ENCODE data around the gene TNFRSF6B.
A peak's percentile ranks its signal among the peaks of the same experiment; 100 is the strongest.
"Not testable (repeated sequence)": the region's sequence is repeated elsewhere in the genome, so short reads cannot be mapped to it uniquely, and the experiment has no call there.

TNFRSF6B gene

DNA sequence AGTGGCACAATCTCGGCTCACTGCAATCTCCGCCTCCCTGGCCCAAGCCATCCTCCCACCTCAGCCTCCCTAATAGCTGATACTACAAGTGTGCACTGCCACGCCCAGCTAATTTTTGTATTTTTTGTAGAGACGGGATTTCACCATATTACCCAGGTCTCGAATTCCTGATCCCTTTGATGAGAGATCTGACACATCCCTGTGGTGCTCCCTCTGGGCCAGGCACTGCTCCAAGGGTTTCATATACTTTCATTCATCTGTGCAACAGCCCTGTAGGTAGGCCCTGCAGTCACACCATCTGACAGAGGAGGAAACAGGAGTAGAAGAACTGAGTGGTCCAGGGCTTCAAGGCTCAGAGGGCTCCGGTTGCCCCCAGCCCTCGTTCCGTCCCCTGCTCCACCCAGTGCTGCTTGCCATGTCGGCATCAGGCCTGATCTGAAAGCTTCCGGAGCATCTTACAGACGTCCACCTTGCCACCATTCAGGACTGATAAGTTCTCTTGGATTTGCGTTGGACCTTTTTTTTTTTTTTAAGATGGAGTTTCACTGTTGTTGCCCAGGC, 14.7 kb downstream of the TNFRSF6B start:
- DNase-seq, result no peak

DNA sequence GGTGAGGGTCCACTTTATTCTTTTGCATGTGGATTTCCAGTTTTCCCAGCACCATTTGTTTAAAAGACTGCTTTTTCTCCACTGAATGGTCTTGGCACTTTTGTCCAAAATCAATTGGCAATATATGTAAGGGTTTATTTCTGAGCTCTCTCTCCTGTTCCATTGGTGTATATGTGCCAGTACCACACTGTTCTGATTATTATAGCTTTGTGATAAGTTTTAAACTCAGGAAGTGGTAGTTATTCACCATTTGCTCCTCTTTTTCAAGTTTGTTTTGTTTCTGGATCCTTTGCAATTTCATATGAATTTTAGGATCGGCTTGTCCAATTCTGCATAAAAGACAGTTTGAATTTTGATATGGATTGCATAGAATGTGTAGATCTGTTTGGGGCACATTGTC, 15.7 kb downstream of the TNFRSF6B start:
- no peak for DNase-seq

DNA sequence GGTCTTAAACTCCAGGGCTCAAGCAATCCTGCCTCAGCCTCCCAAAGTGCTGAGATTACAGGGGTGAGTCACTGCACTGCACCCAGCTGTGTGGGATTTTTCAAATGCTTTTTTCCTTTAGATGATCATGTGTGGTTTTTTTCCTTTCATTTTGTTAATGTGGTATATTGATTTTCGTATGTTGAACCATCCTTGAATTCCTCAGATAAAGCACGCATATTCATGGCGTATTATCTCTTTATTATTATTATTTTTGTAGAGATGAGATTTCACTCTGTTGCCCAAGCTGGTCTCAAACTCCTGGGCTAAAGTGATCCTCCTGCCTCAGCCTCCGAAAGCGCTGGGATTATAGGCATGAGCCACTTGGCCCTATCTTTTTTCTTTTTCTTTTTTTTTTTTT, 18.4 kb downstream of the TNFRSF6B start:
- DNase-seq, result no peak

DNA sequence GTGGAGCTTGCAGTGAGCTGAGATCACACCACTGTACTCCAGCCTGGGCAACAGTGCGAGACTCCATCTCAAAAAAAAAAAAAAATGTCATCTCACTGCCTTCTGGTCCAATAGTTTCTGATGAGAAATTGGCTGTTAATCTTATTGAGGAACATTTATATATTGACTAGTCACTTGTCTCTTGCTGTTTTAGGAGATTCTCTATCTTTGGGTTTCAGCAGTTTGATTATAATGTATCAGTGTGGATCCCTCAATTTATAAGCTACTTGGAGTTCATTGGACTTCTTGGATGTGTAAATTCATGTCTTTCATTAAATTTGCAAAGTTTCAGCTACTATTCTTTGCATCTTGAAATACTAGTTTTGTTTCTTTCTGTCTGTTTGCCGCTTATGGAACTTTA, 22.5 kb downstream of the TNFRSF6B start:
- no peak for DNase-seq

DNA sequence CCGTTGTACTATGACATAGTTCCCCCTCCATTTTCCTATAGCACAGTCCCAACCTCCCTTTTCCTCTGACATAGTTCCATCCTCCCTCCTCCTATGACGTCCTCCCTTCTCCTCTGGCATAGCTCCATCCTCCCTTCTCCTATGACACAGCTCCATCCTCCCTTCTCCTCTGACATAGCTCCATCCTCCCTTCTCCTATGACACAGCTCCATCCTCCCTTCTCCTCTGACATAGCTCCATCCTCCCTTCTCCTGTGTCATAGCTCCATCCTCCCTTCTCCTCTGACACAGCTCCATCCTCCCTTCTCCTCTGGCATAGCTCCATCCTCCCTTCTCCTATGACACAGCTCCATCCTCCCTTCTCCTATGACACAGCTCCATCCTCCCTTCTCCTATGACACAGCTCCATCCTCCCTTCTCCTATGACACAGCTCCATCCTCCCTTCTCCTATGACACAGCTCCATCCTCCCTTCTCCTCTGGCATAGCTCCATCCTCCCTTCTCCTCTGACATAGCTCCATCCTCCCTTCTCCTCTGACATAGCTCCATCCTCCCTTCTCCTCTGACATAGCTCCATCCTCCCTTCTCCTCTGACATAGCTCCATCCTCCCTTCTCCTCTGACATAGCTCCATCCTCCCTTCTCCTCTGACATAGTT, 26.6 kb downstream of the TNFRSF6B start:
- DNase-seq, result not testable (repeated sequence)

DNA sequence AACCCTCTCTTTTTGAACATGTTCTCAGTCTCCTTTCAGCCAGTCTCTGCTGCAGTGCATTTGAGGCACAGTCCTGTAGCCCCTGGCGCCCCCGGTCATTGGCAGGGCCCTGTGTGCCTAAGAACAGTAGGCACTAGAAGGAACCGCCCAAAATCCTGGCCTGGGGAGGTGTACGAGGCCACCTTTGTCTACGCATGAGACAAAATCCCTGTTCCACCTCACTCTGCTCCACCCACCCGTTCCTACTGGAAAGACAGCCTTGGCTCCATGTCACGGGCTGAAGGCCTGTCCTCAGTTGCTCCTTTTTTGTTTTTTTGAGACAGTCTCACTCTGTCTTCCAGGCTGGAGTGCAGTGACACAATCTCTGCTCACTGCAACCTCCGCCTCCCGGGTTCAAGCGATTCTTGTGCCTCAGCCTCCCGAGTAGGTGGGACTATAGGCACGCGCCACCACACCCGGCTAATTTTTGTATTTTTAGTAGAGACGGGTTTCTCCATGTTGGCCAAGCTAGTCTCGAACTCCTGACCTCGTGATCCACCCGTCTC, 33.8 kb downstream of the TNFRSF6B start:
- not testable (repeated sequence) for DNase-seq

DNA sequence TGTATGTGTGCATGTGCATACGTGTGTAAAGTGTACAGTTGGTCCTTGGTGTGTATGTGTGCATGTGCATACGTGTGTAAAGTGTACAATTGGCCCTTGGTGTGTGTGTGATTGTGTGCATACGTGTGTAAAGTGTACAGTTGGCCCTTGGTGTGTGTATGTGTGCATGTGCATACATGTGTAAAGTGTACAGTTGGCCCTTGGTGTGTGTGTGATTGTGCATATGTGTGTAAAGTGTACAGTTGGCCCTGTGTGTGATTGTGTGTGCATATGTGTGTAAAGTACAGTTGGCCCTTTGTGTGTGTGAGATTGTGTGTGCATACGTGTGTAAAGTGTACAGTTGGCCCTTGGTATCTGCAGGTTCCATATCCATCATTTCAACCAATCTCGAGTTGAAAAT, 35.0 kb downstream of the TNFRSF6B start:
- no peak for DNase-seq

DNA sequence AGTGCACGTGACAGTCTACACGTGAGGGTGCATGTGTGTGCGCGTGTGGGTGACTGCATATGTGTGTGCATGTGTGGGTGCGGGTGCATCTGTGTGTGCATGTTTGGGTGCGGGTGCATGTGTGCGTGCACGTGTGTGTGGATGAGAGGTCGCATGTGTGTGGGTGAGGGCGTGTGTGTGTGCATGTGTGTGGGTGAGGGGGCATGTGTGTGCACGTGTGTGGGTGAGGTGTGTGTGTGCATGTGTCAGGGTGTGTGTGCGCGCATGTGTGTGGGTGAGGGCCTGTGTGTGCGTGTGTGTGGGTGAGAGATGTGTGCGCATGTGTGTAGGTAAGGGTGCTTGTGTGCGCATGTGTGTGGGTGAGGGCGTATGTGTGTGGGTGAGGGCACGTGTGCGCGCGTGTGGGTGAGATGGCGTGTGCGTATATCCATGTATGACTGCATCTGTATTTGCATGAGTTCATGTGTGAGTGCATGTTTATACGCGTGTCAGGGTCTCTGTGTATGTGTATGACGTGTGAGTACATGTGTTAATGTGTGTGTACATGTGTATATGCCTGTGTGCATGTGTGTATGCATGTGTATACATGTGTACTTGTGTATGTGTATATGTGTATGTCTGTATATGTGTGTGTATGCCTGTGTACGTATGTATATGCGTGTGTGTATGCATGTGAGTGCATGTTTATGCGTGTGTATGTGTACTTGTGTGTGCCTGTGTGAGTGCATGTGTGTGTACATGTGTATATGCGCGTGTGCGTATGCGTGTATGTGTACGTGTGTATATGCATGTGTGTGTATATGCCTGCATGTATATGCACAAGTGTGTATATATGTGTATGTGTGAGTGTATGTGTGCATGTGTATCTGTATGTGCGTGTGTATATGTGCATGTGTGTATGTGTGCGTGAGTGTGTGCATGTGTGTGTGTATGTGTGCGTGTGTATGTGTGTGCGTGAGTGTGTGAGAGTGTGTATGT, 36.0 kb downstream of the TNFRSF6B start:
- DNase-seq, result no peak

DNA sequence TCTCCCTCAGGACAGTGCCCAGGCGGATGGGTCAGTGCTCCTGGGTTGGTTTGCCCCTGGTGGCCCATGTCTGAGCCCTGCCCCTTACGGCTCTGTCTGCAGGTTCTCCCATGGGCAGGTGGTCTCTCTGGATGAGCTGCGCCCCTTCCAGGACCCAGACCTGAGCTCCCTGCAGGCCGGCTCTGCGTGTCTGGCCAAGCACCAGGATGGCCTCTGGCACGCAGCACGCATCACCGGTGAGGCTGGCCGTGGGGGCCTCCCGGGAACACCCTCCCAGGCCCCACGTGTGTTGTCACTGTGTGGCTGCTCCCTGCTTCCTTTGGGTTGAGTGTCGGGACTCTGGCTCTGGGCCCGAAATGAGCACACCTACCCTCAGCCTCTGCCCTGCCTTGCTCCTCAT, 36.7 kb downstream of the TNFRSF6B start:
- no peak for DNase-seq

DNA sequence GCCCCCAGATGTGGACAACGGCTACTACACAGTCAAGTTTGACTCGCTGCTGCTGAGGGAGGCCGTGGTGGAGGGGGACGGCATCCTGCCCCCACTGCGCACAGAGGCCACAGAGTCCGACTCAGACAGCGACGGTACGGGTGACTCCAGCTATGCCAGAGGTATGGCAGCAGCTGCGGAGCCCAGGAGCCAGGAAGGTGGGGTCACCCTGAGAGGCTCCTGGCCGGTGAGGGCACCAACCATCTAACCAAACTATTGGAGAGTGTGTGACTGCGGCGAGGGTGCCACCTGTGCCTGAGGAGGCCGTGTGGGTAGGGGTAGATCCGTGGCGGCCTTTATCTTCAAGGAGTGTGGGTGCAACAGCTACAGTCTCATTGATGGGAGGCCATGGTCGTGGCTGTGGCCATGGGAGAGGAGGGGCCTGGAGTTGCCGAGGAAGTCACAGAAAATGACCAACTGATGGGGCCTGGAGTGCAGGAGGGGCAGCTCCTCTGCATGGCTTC, 37.2 kb downstream of the TNFRSF6B start:
- no peak for DNase-seq

DNA sequence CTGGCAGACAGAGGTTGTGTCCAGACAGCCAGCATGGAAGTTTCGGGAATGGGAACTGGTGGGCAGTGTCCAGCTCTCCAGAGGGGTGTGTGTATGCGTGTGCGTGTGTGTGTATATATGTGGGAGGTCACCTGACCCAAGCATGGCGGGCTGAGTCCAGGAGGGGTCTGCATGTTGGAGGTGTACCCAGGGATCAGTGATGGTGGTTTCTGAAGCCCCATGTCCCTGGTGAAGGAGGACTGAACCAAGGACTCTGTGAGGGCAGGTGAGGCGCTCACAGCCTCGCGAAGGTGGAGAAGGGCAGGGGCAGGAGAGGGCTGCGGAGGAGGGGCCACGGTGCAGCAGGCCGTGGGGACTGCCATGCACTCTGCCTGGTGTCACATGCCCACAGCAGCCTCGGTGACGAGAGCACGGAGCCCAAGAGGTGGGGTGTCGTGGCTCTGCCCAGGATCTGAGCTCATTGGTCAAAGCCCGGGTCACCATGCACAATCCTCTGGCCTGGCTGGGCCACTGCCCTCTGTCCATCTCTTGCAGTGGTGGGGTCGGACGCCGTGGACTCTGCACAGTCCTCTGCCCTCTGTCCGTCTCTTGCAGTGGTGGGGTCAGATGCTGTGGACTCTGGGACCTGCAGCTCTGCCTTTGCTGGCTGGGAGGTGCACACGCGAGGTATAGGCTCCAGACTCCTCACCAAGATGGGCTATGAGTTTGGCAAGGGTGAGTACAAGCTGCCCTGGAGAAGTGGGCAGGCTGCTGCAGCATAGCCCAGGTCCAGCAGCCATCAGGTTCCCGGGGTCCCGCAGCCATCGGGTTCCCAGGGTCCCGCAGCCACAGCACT, 37.9 kb downstream of the TNFRSF6B start:
- no peak for DNase-seq

DNA sequence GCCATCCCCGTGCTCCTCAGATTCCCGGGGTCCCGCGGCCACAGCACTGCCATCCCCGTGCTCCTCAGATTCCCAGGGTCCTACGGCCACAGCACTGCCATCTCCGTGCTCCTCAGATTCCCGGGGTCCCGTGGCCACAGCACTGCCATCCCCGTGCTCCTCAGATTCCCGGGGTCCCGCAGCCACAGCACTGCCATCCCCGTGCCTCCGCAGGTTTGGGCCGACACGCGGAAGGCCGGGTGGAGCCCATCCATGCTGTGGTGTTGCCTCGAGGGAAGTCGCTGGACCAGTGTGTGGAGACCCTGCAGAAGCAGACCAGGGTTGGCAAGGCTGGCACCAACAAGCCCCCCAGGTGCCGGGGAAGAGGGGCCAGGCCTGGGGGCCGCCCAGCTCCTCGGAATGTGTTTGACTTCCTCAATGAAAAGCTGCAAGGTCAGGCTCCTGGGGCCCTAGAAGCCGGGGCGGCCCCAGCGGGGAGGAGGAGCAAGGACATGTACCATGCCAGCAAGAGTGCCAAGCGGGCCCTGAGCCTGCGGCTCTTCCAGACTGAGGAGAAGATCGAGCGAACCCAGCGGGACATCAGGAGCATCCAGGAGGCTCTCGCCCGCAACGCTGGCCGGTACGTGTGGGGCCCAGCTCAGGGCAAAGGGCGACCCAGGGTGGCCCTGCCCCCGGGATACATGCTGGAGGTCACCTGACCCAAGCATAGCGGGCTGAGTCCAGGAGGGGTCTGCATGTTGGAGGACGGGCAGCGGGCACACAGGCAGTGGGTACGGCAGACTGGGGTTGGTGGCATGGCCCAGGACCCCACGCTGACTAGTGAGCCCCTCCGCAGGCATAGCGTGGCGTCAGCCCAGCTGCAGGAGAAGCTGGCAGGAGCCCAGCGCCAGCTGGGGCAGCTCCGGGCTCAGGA, 38.8 kb downstream of the TNFRSF6B start:
- DNase-seq, result no peak

DNA sequence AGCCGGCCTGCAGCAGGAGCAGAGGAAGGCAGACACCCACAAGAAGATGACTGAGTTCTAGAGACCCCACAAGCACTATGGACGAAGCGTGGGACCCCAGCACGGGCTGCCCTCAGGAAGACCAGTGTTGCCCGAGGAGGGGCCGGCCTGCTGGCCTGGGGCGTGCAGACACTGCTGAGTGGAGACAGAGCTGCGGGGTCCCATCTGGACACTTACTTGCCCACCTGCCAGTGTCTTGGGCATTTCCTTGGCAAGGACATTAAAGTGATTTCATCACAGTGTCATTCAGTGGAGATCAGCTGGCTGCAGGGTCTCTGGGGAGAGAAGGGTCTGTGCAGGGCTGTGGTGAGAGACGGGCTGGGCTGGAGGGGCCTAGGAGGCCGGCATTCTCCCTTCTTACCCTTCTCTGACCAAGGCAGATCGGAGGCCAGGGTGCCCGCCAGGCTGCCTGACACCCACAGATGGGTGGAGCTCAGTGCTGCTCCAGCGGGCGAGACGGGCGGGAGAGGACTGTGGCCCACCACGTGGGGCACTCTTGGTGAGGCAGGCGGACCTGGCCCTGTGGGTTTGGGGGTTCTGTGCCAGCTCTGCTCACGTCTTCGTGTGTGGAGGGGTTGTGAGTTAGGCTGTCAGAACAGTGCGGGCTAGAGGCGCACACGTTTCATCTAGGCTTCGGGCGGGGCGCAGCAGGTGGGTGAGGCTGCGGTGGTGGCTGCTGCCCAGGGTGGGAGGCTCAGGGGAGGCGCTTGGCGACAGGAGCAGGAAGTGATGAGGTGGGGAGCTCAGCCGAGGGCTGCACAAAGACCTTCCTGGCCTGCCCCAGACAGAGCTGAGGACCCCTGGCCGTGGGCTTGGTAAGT, 39.6 kb downstream of the TNFRSF6B start, which contains the start of gene LIME1:
Gene LIME1 (plus strand): TSS at position 806 of the 860 bp plus-strand sequence. CDS start 886 bp downstream, outside the sequence.
- DNase-seq, result no peak

DNA sequence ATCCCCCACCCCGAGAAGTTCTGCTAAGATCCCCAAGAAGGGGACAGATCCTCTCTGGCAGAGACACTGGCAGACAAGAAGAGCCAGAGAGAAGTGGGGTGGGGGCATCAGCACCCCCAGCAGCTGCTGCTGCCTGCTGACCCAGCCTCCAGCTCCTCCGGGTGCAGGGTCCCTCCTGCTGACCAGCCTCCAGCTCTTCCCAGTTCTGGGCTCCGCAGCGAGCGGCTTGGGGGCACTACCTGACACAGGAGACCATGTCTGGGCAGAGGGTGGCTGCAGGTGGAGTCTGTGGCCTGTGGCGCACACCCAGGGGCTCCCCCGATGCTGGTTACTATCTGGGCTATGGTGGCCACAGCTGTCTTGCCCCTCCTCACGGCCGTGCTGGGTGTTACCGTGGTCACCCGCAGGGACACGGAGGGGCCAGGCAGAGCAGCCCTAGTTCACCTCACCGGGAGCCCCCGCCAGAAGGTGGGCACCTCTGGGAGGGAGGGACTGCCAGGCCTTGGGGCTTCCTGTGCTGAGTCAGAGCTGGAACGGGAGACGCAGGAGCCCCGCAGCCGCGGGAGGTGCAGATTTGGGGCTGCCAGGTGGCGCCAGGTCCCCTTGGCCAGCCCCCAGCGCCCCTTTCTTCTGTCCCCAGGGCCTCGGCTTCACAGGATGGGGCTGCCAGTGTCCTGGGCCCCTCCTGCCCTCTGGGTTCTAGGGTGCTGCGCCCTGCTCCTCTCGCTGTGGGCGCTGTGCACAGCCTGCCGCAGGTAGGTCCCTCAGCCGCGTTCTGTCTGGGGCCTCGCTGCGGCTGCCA, 40.6 kb downstream of the TNFRSF6B start:
- peak; percentile 57 for DNase-seq

DNA sequence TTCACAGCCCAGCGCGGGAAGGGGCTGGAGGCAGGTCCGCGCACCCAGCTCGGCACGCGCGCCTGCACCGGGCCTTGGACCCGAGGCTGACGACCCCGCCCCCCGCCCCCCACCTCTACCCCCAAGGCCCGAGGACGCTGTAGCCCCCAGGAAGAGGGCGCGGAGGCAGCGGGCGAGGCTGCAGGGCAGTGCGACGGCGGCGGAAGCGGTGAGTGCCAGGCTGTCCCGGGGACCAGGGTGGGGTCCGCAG, 41.2 kb downstream of the TNFRSF6B start:
- no peak for DNase-seq

DNA sequence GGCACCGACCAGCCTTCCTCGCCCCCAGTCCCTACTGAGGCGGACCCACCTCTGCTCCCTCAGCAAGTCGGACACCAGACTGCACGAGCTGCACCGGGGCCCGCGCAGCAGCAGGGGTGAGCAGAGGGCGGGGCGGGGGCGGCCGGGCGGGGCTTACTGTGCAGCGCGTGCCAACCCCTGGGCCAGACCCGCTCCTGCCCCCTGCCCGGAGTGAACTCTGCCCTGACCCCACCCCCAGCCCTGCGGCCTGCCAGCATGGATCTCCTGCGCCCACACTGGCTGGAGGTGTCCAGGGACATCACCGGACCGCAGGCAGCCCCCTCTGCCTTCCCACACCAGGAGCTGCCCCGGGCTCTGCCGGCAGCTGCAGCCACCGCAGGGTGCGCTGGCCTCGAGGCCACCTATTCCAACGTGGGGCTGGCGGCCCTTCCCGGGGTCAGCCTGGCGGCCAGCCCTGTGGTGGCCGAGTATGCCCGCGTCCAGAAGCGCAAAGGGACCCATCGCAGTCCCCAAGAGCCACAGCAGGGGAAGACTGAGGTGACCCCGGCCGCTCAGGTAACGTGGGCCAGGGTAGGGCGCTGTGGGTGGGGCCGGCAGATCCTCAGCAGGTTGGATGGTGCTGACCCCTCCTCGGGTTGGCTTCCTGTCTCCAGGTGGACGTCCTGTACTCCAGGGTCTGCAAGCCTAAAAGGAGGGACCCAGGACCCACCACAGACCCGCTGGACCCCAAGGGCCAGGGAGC, 41.7 kb downstream of the TNFRSF6B start:
- DNase-seq, result peak; percentile 62

DNA sequence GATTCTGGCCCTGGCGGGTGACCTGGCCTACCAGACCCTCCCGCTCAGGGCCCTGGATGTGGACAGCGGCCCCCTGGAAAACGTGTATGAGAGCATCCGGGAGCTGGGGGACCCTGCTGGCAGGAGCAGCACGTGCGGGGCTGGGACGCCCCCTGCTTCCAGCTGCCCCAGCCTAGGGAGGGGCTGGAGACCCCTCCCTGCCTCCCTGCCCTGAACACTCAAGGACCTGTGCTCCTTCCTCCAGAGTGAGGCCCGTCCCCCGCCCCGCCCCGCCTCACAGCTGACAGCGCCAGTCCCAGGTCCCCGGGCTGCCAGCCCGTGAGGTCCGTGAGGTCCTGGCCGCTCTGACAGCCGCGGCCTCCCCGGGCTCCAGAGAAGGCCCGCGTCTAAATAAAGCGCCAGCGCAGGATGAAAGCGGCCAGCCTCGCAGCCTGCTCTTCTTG, 42.3 kb downstream of the TNFRSF6B start:
- peak; percentile 86 for DNase-seq

All from islet precursor cell (in vitro differentiated cells).